ENCODE data around the gene ZNF597. TPM values are rescaled to one million over a fixed set of nuclear protein-coding genes. Genes with fewer than 3 reads are reported as not detected.

The ZNF597 gene, protein sequence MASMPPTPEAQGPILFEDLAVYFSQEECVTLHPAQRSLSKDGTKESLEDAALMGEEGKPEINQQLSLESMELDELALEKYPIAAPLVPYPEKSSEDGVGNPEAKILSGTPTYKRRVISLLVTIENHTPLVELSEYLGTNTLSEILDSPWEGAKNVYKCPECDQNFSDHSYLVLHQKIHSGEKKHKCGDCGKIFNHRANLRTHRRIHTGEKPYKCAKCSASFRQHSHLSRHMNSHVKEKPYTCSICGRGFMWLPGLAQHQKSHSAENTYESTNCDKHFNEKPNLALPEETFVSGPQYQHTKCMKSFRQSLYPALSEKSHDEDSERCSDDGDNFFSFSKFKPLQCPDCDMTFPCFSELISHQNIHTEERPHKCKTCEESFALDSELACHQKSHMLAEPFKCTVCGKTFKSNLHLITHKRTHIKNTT
- 1.7 TPM for polyA plus RNA-seq (2013, experiment 1 of 2)
- 1.5 TPM for polyA plus RNA-seq (2013, experiment 2 of 2)

DNA sequence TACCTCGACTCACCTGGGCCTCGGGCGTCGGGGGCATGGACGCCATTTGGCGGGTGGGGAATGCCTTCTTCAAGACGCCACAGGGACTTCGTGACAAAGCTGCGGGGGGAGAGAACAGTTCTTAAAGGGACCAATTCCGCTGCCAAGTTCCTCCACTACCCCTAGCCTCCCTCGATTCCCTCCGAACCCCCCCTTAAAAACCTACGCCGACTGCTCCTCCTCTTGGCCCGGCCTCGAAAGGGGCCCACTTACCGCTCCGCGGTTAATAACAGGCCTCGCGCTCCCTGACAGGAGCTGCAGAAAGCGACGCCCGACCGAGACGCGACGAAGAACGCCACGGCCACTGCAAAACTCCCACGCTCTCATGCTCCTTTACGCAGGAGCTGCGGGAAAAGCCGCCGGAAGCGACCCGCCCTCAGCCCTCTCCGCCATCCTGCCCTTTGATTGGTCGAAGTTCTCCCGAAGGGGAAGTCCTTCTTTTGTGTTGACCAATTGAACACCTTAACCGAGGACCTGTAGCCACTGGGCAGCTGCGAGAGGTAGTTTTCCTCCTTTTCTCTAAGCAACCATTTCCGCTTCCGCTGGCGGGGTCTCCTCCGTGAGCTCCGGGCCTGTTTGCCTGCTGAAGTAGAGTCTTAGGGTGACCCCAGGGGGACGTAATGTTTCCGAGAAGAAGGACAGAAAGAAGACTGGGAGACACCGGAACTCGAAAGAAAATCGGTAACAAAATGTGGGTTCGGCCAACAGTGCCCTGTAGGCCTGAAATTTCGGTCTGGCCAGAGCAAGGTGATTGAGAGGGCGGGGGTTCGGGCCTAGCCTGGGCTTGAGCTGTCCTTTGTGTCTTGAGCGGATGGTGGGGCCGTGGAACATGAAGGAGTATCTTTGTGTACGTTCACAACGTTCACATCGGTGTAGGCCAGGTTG lies at the start of gene ZNF597, which contains the start of gene NAA60:
ZNF597 (minus strand) TSS at position 397 of the 924 bp plus-strand sequence; CDS start at position 46, 351 bp downstream.
NAA60 (plus strand) TSS at position 573 of the 924 bp plus-strand sequence. CDS start 32,548 bp downstream, outside the sequence.
- H3K9ac ChIP-seq (ENCODE audit: low read depth, low read length), result peak within 1 kb of the TSS; percentile 64
- H3K27ac ChIP-seq (ENCODE audit: low read depth, low read length), result no peak within 1 kb of the TSS; the same call in 1 of the 2 replicates
- peaks cover 21% of the 10 kb centered on the region for H3K36me3 ChIP-seq (ENCODE audit: insufficient read depth, low read length)
- 58% methylated on average over 61 of the region's 61 CpGs for WGBS
- no peaks in the 10 kb centered on the region for H3K27me3 ChIP-seq (ENCODE audit: insufficient read depth, low read length)
- H3K9me3 ChIP-seq (ENCODE audit: insufficient read depth, low read depth, low read length), result peaks cover 9% of the 10 kb centered on the region; the same call in 1 of the 2 replicates
- H3K4me3 ChIP-seq (ENCODE audit: low read length), result peak within 1 kb of the TSS; percentile 74
- no peaks in the 10 kb centered on the region for H3K4me1 ChIP-seq (ENCODE audit: insufficient read depth, low read length)

- Histone ChIP-seq H3K9me3 (ENCODE audit: insufficient read depth, low read depth, low read length) (no peaks in the 10 kb centered on the region), H3K27me3 (ENCODE audit: insufficient read depth, low read length) (no peaks in the 10 kb centered on the region), H3K27ac (ENCODE audit: low read depth, low read length) (no peak overlapping the region), H3K9ac (ENCODE audit: low read depth, low read length) (no peak overlapping the region), H3K36me3 (ENCODE audit: insufficient read depth, low read length) (no peaks in the 10 kb centered on the region; the same call in 1 of the 2 replicates), H3K4me3 (ENCODE audit: low read length) (no peak overlapping the region), H3K4me1 (ENCODE audit: insufficient read depth, low read length) (no peaks in the 10 kb centered on the region)
- WGBS, result 88% methylated on average over 10 of the region's 10 CpGs
Measured at GRCh38 chr16:3492356-3492755, 49.1 kb upstream of the ZNF597 start.

DNA sequence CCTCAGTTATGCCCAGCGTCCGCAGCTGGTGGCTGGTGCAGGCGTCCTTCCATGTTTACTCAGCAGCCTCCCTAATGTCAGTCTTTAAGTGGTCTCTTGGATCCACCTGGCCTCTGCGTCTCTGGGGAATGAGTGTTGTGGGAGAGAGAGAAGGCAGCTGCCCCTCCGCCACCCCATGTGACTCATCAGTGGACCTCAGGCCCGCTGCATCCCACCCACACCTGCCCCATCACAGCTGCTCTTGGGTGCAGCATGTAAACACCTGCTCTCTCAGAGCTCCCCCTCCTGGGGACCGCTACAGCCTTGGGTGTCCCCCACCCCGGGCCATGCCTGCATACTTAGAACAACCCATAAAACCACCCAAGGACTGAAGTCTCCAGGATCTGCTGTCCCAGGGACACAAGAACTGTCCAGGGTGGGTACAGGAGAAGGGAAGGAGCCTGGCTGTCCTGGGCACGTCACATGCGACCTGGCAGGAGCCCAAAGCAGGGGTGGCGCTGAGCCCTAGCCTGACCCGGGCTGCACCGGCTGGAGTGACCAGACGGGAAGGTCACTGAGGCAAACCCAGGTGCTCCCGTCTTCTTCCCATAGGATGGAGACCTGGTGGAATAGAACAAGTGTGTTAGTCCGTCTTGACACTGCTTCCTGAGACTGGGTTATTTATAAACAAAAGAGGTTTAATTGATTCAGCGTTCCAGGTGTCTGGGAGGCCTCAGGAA lies 47.8 kb upstream of the ZNF597 start:
- 87% methylated on average over 16 of the region's 17 CpGs for WGBS
- Histone ChIP-seq H3K9ac (ENCODE audit: low read depth, low read length) (no peak overlapping the region), H3K36me3 (ENCODE audit: insufficient read depth, low read length) (peaks cover 2% of the 10 kb centered on the region; the same call in 1 of the 2 replicates)

DNA sequence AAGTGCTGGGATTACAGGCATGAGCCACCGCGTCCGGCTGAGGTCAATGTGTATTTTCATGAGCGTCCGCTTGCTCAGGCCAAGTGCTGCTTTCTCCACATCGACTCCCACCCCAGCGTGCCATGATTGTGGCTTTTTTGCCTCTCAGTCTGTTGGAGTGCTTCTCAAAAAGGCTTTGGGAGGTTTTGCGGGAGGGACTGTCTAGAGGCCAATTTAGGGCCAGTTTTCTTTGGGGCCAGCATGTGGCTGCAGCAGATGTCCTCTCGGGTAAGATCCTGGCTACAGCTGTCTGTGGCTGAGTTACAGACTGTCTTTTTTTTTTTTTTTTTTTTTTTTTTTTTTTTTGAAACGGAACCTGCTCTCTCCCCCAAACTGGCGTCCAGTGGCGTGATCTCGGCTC lies 45.5 kb upstream of the ZNF597 start:
- WGBS, result 87% methylated on average over 9 of the region's 13 CpGs

More for the DNA sequence above, 47.8 kb upstream of the ZNF597 start:
- Histone ChIP-seq H3K27me3 (ENCODE audit: insufficient read depth, low read length) (no peaks in the 10 kb centered on the region), H3K4me1 (ENCODE audit: insufficient read depth, low read length) (no peaks in the 10 kb centered on the region), H3K27ac (ENCODE audit: low read depth, low read length) (no peak overlapping the region), H3K4me3 (ENCODE audit: low read length) (no peak overlapping the region), H3K9me3 (ENCODE audit: insufficient read depth, low read depth, low read length) (no peaks in the 10 kb centered on the region)

GRCh38 chr16:3487521-3488410 lies 44.5 kb upstream of the ZNF597 start:
- no peaks in the 10 kb centered on the region for H3K4me1 ChIP-seq (ENCODE audit: insufficient read depth, low read length)
- no peak overlapping the region for H3K4me3 ChIP-seq (ENCODE audit: low read length)
- H3K27ac ChIP-seq (ENCODE audit: low read depth, low read length), result no peak overlapping the region
- H3K27me3 ChIP-seq (ENCODE audit: insufficient read depth, low read length), result no peaks in the 10 kb centered on the region
- WGBS, result 96% methylated on average over 24 of the region's 24 CpGs
- no peaks in the 10 kb centered on the region for H3K9me3 ChIP-seq (ENCODE audit: insufficient read depth, low read depth, low read length)
- no peak overlapping the region for H3K9ac ChIP-seq (ENCODE audit: low read depth, low read length)
- peaks cover 35% of the 10 kb centered on the region for H3K36me3 ChIP-seq (ENCODE audit: insufficient read depth, low read length)

More for the DNA sequence above, 45.5 kb upstream of the ZNF597 start:
- Histone ChIP-seq H3K27me3 (ENCODE audit: insufficient read depth, low read length) (no peaks in the 10 kb centered on the region), H3K27ac (ENCODE audit: low read depth, low read length) (no peak overlapping the region), H3K4me1 (ENCODE audit: insufficient read depth, low read length) (no peaks in the 10 kb centered on the region), H3K4me3 (ENCODE audit: low read length) (no peak overlapping the region), H3K36me3 (ENCODE audit: insufficient read depth, low read length) (peaks cover 25% of the 10 kb centered on the region), H3K9ac (ENCODE audit: low read depth, low read length) (no peak overlapping the region), H3K9me3 (ENCODE audit: insufficient read depth, low read depth, low read length) (no peaks in the 10 kb centered on the region)

GRCh38 chr16:3486506-3487215 lies 43.4 kb upstream of the ZNF597 start:
- H3K9me3 ChIP-seq (ENCODE audit: insufficient read depth, low read depth, low read length), result no peaks in the 10 kb centered on the region
- no peaks in the 10 kb centered on the region for H3K27me3 ChIP-seq (ENCODE audit: insufficient read depth, low read length)
- H3K4me3 ChIP-seq (ENCODE audit: low read length), result no peak overlapping the region
- WGBS, result 94% methylated on average over 24 of the region's 24 CpGs
- H3K27ac ChIP-seq (ENCODE audit: low read depth, low read length), result no peak overlapping the region
- no peak overlapping the region for H3K9ac ChIP-seq (ENCODE audit: low read depth, low read length)
- 0 out of 2 replicates have a peak, but pooled peaks cover under 1% of the 10 kb centered on the region for H3K4me1 ChIP-seq (ENCODE audit: insufficient read depth, low read length)
- peaks cover 45% of the 10 kb centered on the region for H3K36me3 ChIP-seq (ENCODE audit: insufficient read depth, low read length)

- WGBS, result 94% methylated on average over 20 of the region's 20 CpGs
- peaks cover 7% of the 10 kb centered on the region for H3K4me1 ChIP-seq (ENCODE audit: insufficient read depth, low read length)
- H3K27me3 ChIP-seq (ENCODE audit: insufficient read depth, low read length), result no peaks in the 10 kb centered on the region
- H3K36me3 ChIP-seq (ENCODE audit: insufficient read depth, low read length), result peaks cover 48% of the 10 kb centered on the region
- H3K9ac ChIP-seq (ENCODE audit: low read depth, low read length), result no peak overlapping the region
- H3K27ac ChIP-seq (ENCODE audit: low read depth, low read length), result no peak overlapping the region
- no peak overlapping the region for H3K4me3 ChIP-seq (ENCODE audit: low read length)
- H3K9me3 ChIP-seq (ENCODE audit: insufficient read depth, low read depth, low read length), result no peaks in the 10 kb centered on the region
Measured at GRCh38 chr16:3485821-3486505, 42.7 kb upstream of the ZNF597 start.

- Histone ChIP-seq H3K27ac (ENCODE audit: low read depth, low read length) (no peak overlapping the region), H3K27me3 (ENCODE audit: insufficient read depth, low read length) (no peaks in the 10 kb centered on the region), H3K36me3 (ENCODE audit: insufficient read depth, low read length) (peaks cover 48% of the 10 kb centered on the region), H3K9ac (ENCODE audit: low read depth, low read length) (no peak overlapping the region), H3K4me1 (ENCODE audit: insufficient read depth, low read length) (peaks cover 10% of the 10 kb centered on the region), H3K9me3 (ENCODE audit: insufficient read depth, low read depth, low read length) (no peaks in the 10 kb centered on the region), H3K4me3 (ENCODE audit: low read length) (no peak overlapping the region)
- WGBS, result 89% methylated on average over 15 of the region's 15 CpGs
Measured at GRCh38 chr16:3485097-3485745, 41.9 kb upstream of the ZNF597 start.

Measured in HUES64 (cell line).